SK-N-SH (cell line): ENCODE results near the gene WARS2. TPM values are rescaled to one million over a fixed set of nuclear protein-coding genes. Genes with fewer than 3 reads are reported as not detected.

Source experiments
- CTCF ChIA-PET: fragments of 300-600, 350-600 bp; formaldehyde crosslinking; extraction: SDS; loops from one replicate; lab custom pipeline; 2021; lab: Yijun Ruan, JAX
- POLR2A ChIA-PET: fragments of 350-600 bp; sonication (Branson Sonifier 250); formaldehyde crosslinking; extraction: SDS; loops from one replicate; lab custom pipeline; 2020; ENCODE audit warnings: antibody characterized with exemption, inconsistent platforms; lab: Yijun Ruan, JAX
- DNase-seq: peaks from one replicate; pipeline ENCODE4 v3.0.0; 2012
- H2AFZ ChIP-seq: fragments of 200-600 bp; sonication (generic); 2 replicates; pipeline ENCODE4 v1.8.1; 2016; ENCODE audit warnings: antibody characterized with exemption, mild to moderate bottlenecking, low read depth
- H3F3A ChIP-seq: fragments of 200-600 bp; sonication (generic); replicated peaks from 2 replicates; pipeline ENCODE3; 2016; ENCODE audit warnings: antibody characterized with exemption, mild to moderate bottlenecking; ENCODE audit not compliant: insufficient read depth
- H3K27ac ChIP-seq, 2 experiments: fragments of 200-500 bp in 1 of 2; fragments of 200-600 bp in 1 of 2; sonication (Bioruptor generic) in 1 of 2; sonication (generic), shearing (Covaris generic) in 1 of 2; 2 replicates each; pipeline versions ENCODE4 v1.5.1 to v1.6.1; 2014 to 2016; ENCODE audit warnings: low read depth in 2 of 2, inconsistent platforms in 1 of 2, low read length in 1 of 2, mild to moderate bottlenecking in 1 of 2, mixed read lengths in 1 of 2
- H3K27me3 ChIP-seq: fragments of 200-600 bp; sonication (generic), shearing (Covaris generic); 2 replicates; pipeline ENCODE4 v1.6.1; 2016; ENCODE audit warnings: mixed run types; ENCODE audit not compliant: insufficient read depth
- H3K36me3 ChIP-seq, 2 experiments: fragments of 200-500 bp in 1 of 2; fragments of 200-600 bp in 1 of 2; sonication (Bioruptor generic) in 1 of 2; sonication (generic) in 1 of 2; replicated peaks in 1 of 2; 2 replicates each; pipeline versions ENCODE3 to v1.5.1; 2014 to 2016; ENCODE audit warnings: low read length in 1 of 2, mild to moderate bottlenecking in 1 of 2; ENCODE audit not compliant: insufficient read depth in 2 of 2, control insufficient read depth in 1 of 2
- H3K4me1 ChIP-seq, 2 experiments: fragments of 200-500 bp in 1 of 2; fragments of 200-600 bp in 1 of 2; sonication (Bioruptor generic) in 1 of 2; sonication (generic), shearing (Covaris generic) in 1 of 2; 2 replicates each; pipeline versions ENCODE4 v1.5.1 to v1.6.1; 2014 to 2016; ENCODE audit warnings: low read depth in 1 of 2, low read length in 1 of 2, mixed run types in 1 of 2; ENCODE audit not compliant: insufficient read depth in 2 of 2, control insufficient read depth in 1 of 2
- H3K4me2 ChIP-seq: fragments of 200-600 bp; sonication (generic), shearing (Covaris generic); 2 replicates; pipeline ENCODE4 v1.6.1; 2017; ENCODE audit warnings: mixed run types
- H3K4me3 ChIP-seq, 2 experiments: fragments of 200-500 bp in 1 of 2; fragments of 200-600 bp in 1 of 2; sonication (Bioruptor generic) in 1 of 2; sonication (generic), shearing (Covaris generic) in 1 of 2; 2 replicates each; pipeline versions ENCODE4 v1.5.1 to v1.8.1; 2014 to 2016; ENCODE audit warnings: low read depth in 2 of 2, inconsistent platforms in 1 of 2, low read length in 1 of 2, mild to moderate bottlenecking in 1 of 2, mixed read lengths in 1 of 2, moderate library complexity in 1 of 2
- H3K79me2 ChIP-seq: fragments of 200-600 bp; sonication (generic); 2 replicates; pipeline ENCODE4 v1.8.1; 2017; ENCODE audit warnings: mild to moderate bottlenecking; ENCODE audit not compliant: insufficient read depth
- H3K9ac ChIP-seq: fragments of 200-600 bp; sonication (generic); 2 replicates; pipeline ENCODE4 v1.6.1; 2017; ENCODE audit warnings: mixed run types
- H3K9me2 ChIP-seq: fragments of 200-600 bp; sonication (generic); 2 replicates; pipeline ENCODE4 v1.6.1; 2017; ENCODE audit warnings: mixed run types
- H3K9me3 ChIP-seq: fragments of 200-600 bp; sonication (generic); 2 replicates; pipeline ENCODE4 v1.6.1; 2017; ENCODE audit warnings: mixed run types, mild to moderate bottlenecking, moderate library complexity
- H4K20me1 ChIP-seq: fragments of 200-600 bp; sonication (generic); 2 replicates; pipeline ENCODE4 v1.6.1; 2017; ENCODE audit warnings: mild to moderate bottlenecking, mixed run types; ENCODE audit not compliant: insufficient read depth
- EP300 ChIP-seq, 2 experiments: IDR thresholded peaks; 2 replicates each; pipeline versions ENCODE4 v1.4.0 to v1.6.1; 2012; ENCODE audit warnings: borderline replicate concordance in 1 of 2, low read depth in 1 of 2, low read length in 1 of 2
- FOSL2 ChIP-seq: IDR thresholded peaks from 2 replicates; pipeline ENCODE4 v1.4.0; 2012; ENCODE audit warnings: low read depth, mild to moderate bottlenecking, moderate library complexity, borderline replicate concordance
- FOXJ3 ChIP-seq: sonication (generic); formaldehyde crosslinking; IDR thresholded peaks from 2 replicates; pipeline ENCODE4 v1.5.1; 2020; ENCODE audit warnings: mild to moderate bottlenecking, missing genetic modification reagents
- FOXM1 ChIP-seq: IDR thresholded peaks from 2 replicates; pipeline ENCODE4 v1.4.0; 2012; ENCODE audit warnings: low read depth, mild to moderate bottlenecking
- JUND ChIP-seq: IDR thresholded peaks from 2 replicates; pipeline ENCODE4 v1.4.0; 2012
- MEF2A ChIP-seq: IDR thresholded peaks from 2 replicates; pipeline ENCODE4 v1.4.0; 2012; ENCODE audit warnings: low read depth, borderline replicate concordance
- MXI1 ChIP-seq: IDR thresholded peaks from 2 replicates; pipeline ENCODE4 v1.6.1; 2012; ENCODE audit warnings: mild to moderate bottlenecking, low read depth, low read length, improper control_type of control experiment
- NFIC ChIP-seq: IDR thresholded peaks from 2 replicates; pipeline ENCODE4 v1.4.0; 2012; ENCODE audit warnings: borderline replicate concordance
- NRF1 ChIP-seq: IDR thresholded peaks from 2 replicates; pipeline ENCODE4 v1.6.1; 2012; ENCODE audit warnings: low read depth, mild to moderate bottlenecking, low read length
- POLR2AphosphoS5 ChIP-seq: IDR thresholded peaks from 2 replicates; pipeline ENCODE4 v1.6.1; 2012; ENCODE audit warnings: low read depth, low read length
- RFX5 ChIP-seq: IDR thresholded peaks from 2 replicates; pipeline ENCODE4 v1.6.1; 2012; ENCODE audit warnings: mild to moderate bottlenecking, improper control_type of control experiment, low read length
- RXRA ChIP-seq: IDR thresholded peaks from 2 replicates; pipeline ENCODE4 v1.4.0; 2012; ENCODE audit warnings: low read depth, mild to moderate bottlenecking, borderline replicate concordance
- TCF12 ChIP-seq: IDR thresholded peaks from 2 replicates; pipeline ENCODE4 v1.4.0; 2012
- WGBS: methylation state at CpG from one replicate; pipeline ENCODE4 v1.1.6; 2017; ENCODE audit warnings: low lambda C conversion rate; 5-methylcytosine and 5-hydroxymethylcytosine counted together
- polyA plus RNA-seq, 3 experiments: library from polyadenylated mRNA; depleted of rRNA; stranded (reverse); fragments of >200 nt; gene quantifications; 2 replicates each; pipeline ENCODE4 v1.2.3, GENCODE V29; 2012
- TF ChIP-seq, protein P1 (sequence below): fragments of 150-350 bp; IDR thresholded peaks from 2 replicates; pipeline ENCODE4 v1.6.1; 2017; ENCODE audit warnings: antibody characterized with exemption, low read length, low read depth, borderline replicate concordance
- TF ChIP-seq, protein P2 (sequence below): IDR thresholded peaks from 2 replicates; pipeline ENCODE4; 2012
- TF ChIP-seq, protein P3 (sequence below): IDR thresholded peaks from 2 replicates; pipeline ENCODE4 v1.6.1; 2012; ENCODE audit warnings: mild to moderate bottlenecking, low read depth, low read length, moderate library complexity
- TF ChIP-seq, protein P4 (sequence below): IDR thresholded peaks from 2 replicates; pipeline ENCODE4 v1.4.0; 2012; ENCODE audit warnings: low read depth

The WARS2 gene
- polyA plus RNA-seq, 1 of the 3 experiments (the other 2 are of a cell fraction) = 4.8 TPM

DNA sequence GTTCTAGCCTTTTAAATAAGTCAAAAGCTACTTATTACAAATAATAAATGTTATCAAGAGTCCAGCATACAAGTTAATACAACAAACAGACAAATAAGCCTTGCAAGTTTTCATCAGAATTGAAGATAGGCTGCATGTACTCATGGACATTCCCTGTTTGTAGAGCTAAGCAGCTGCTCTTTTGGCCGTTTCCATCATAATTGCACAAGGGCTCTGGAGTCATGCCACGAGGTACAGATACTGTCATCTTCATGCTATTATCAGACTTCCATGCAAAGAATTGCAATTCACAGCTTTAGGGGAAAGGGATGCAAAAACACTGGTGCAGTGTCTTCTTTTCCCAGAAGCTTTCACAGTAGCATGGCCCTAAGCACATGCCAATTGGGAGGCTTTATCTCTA, 99.5 kb downstream of the WARS2 start:
- 94% methylated on average over 2 of the region's 2 CpGs for WGBS

DNA sequence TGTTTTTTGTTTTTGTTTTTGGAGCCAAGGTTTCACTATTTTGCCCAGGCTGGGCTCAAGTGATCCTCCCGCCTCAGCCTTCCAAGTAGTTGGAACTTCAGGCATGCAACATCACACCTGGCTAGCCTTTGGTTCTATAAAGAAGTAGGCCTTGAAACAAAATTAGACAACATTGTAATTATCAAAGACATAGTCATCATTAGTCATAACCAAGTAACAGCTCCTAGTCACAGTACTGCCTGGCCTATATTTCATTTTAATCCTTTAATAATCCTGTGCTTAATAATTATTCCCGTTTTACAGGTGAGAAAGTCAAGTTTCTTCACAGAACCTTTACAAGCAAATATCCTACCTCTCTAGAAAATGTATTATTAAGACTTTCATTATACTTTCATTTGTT, 100.0 kb downstream of the WARS2 start:
- Histone ChIP-seq H3F3A (no peaks in the 10 kb centered on the region), H3K4me2 (no peak overlapping the region), H3K4me1 (no peaks in the 10 kb centered on the region), H3K27ac (no peak overlapping the region), H3K79me2 (no peaks in the 10 kb centered on the region), H4K20me1 (no peaks in the 10 kb centered on the region), H3K9ac (no peak overlapping the region), H3K27me3 (no peaks in the 10 kb centered on the region), H3K9me3 (no peaks in the 10 kb centered on the region), H3K9me2 (no peaks in the 10 kb centered on the region), H2AFZ (no peak overlapping the region), H3K36me3 (peaks cover 0 to 2% of the 10 kb centered on the region in 2 experiments), H3K4me3 (no peak overlapping the region)
- POLR2A ChIA-PET = no interaction called here
- WGBS = 98% methylated on average over 2 of the region's 2 CpGs
- CTCF ChIA-PET = interaction anchor here (1.2 kb wide), 1 partner anchor 32 kb away, joined by 4 read pairs; no protein-coding TSS in a partner anchor
- DNase-seq = no peak
- no peak for TF ChIP-seq POLR2AphosphoS5
- no peak for TF ChIP-seq RFX5
- TF ChIP-seq, protein P1, sequence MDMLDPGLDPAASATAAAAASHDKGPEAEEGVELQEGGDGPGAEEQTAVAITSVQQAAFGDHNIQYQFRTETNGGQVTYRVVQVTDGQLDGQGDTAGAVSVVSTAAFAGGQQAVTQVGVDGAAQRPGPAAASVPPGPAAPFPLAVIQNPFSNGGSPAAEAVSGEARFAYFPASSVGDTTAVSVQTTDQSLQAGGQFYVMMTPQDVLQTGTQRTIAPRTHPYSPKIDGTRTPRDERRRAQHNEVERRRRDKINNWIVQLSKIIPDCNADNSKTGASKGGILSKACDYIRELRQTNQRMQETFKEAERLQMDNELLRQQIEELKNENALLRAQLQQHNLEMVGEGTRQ = no peak
- no peak for TF ChIP-seq RXRA
- TF ChIP-seq FOSL2 = no peak
- no peak for TF ChIP-seq TCF12
- no peak for TF ChIP-seq MXI1

More for the DNA sequence above, 99.5 kb downstream of the WARS2 start:
- H3K9ac ChIP-seq = no peak overlapping the region
- CTCF ChIA-PET = no interaction called here
- H3K4me1 ChIP-seq = no peaks in the 10 kb centered on the region
- no peak overlapping the region for H3K4me3 ChIP-seq
- H3K27ac ChIP-seq = no peak overlapping the region
- H3K9me3 ChIP-seq = no peaks in the 10 kb centered on the region
- peaks cover 0 to 2% of the 10 kb centered on the region in 2 experiments for H3K36me3 ChIP-seq
- DNase-seq = no peak
- TF ChIP-seq EP300 (IDR thresholded peaks at IDR 0.05; ENCODE audit: borderline replicate concordance in 1 of 2, low read depth in 1 of 2, low read length in 1 of 2) (no peak), MEF2A (no peak), JUND (no peak), FOXM1 (no peak), NFIC (no peak), POLR2AphosphoS5 (no peak), TCF12 (no peak), FOXJ3 (CRISPR knock-in tag) (no peak), NRF1 (no peak)
- TF ChIP-seq, protein P2, sequence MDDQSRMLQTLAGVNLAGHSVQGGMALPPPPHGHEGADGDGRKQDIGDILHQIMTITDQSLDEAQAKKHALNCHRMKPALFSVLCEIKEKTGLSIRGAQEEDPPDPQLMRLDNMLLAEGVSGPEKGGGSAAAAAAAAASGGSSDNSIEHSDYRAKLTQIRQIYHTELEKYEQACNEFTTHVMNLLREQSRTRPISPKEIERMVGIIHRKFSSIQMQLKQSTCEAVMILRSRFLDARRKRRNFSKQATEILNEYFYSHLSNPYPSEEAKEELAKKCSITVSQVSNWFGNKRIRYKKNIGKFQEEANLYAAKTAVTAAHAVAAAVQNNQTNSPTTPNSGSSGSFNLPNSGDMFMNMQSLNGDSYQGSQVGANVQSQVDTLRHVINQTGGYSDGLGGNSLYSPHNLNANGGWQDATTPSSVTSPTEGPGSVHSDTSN = no peak
- TF ChIP-seq, protein P3, sequence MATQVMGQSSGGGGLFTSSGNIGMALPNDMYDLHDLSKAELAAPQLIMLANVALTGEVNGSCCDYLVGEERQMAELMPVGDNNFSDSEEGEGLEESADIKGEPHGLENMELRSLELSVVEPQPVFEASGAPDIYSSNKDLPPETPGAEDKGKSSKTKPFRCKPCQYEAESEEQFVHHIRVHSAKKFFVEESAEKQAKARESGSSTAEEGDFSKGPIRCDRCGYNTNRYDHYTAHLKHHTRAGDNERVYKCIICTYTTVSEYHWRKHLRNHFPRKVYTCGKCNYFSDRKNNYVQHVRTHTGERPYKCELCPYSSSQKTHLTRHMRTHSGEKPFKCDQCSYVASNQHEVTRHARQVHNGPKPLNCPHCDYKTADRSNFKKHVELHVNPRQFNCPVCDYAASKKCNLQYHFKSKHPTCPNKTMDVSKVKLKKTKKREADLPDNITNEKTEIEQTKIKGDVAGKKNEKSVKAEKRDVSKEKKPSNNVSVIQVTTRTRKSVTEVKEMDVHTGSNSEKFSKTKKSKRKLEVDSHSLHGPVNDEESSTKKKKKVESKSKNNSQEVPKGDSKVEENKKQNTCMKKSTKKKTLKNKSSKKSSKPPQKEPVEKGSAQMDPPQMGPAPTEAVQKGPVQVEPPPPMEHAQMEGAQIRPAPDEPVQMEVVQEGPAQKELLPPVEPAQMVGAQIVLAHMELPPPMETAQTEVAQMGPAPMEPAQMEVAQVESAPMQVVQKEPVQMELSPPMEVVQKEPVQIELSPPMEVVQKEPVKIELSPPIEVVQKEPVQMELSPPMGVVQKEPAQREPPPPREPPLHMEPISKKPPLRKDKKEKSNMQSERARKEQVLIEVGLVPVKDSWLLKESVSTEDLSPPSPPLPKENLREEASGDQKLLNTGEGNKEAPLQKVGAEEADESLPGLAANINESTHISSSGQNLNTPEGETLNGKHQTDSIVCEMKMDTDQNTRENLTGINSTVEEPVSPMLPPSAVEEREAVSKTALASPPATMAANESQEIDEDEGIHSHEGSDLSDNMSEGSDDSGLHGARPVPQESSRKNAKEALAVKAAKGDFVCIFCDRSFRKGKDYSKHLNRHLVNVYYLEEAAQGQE = no peak
- TF ChIP-seq, protein P4, sequence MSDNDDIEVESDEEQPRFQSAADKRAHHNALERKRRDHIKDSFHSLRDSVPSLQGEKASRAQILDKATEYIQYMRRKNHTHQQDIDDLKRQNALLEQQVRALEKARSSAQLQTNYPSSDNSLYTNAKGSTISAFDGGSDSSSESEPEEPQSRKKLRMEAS = no peak
- TF ChIP-seq, all 33 proteins: peak for 0
- H3K9me2 ChIP-seq = no peaks in the 10 kb centered on the region
- POLR2A ChIA-PET = no interaction called here
- H4K20me1 ChIP-seq = no peaks in the 10 kb centered on the region
- H3K4me2 ChIP-seq = no peak overlapping the region
- no peaks in the 10 kb centered on the region for H3F3A ChIP-seq
- no peaks in the 10 kb centered on the region for H3K79me2 ChIP-seq
- no peaks in the 10 kb centered on the region for H3K27me3 ChIP-seq
- no peak overlapping the region for H2AFZ ChIP-seq
